Colon (tissue), 2 donors: ENCODE data around the gene ZNF516.
"Not testable (repeated sequence)": the region's sequence is repeated elsewhere in the genome, so short reads cannot be mapped to it uniquely, and the experiment has no call there.

Experiments
- FAIRE-seq: peaks from 2 replicates; lab custom pipeline; 2012; peaks lifted over from hg19 to GRCh38; lab: Jason Lieb, UNC
- donor health status: control.
- donor health status: control.

ZNF516 gene

DNA sequence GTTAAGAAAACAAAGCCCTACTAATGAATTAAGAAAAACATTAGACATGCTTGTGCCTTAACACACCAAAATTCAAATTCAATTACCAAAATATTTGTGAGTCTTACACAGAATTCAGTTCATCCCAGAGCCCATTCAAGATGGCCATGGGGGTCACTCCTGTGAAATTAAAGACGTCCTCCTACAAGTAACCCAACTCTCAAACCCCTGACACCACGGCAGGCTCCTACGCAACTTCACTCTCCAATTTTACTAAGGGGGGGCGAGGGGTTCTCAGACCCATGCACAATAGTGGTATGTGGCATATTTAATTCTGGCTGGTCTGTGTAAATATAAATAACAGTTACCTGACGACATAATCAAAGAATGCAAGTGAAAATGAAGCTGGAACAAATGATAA is 5.0 kb downstream of the ZNF516 start:
- no peak for FAIRE-seq

DNA sequence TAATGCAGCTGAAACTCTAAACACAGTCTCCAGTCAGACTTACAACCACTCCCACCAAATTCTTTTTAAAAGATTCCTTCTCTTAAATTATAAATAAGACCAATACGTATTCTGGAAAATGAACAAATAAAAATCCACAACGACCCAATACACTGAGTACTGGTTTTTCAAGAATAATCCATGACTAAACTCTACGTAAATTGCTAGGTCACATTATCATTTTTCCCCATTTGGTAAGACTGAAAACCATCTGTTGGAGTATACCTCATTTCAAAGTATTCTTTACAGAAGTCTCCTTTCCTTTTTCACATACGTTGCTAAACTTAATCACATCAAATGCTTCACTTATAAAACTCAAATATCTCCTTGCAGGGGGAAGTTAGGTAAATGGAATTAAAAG is 6.0 kb downstream of the ZNF516 start:
- FAIRE-seq, result peak; percentile 21

DNA sequence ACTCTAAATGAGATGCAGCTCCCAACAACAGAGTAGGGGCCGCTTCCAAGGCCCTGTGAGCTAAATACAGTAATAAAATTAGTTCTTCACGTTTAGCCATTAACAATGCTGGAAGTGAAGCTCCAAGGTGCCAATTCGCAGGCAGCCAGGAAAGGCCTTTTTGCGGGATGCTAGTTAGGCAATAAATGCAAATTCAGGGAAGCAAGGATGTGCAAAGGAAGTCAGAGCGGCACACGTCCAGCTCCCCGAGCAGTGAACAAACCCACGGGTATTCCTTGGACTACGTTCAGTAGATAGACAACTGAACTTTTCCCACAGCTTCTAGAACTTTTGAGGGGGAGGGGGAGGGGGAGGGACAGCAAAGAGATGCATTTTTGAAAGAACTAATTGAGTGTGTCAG is 6.9 kb downstream of the ZNF516 start:
- FAIRE-seq, result no peak

DNA sequence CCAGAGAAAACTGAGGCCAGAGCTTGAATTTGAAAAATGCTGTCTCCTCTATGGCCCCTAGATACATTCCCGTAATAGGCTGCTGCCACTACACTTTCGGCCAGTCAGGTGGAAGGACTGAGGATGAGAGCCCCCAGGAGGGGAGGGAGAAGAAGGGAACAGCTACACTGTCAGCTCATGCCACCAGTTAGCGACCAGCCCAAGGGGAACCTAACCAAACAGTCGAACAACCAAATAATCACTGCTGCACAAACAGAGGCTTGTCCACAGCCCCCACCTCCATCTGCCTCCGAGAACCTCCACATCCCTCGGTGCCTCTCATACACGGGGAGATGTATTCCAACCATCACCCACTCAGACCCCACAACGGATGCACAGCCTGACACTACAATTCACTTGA is 7.3 kb downstream of the ZNF516 start:
- no peak for FAIRE-seq

DNA sequence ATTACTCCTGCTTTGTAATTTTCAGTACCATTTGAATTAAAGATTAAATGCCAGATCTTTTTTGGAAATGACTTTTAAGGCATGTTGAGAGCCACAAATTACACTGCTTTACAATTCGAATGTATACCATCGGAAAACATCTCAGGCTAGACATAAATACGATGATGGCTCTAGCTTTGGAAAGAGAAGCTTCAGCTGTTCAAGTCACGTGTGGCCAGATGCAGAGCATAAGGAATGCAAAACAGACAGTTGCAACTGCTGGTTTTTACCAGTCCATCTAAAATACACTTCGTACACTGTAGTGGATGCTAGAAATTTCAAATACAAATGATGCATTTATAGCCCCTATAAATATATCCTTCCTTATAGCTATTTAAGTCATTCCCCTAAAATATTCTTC is 8.0 kb downstream of the ZNF516 start:
- no peak for FAIRE-seq

DNA sequence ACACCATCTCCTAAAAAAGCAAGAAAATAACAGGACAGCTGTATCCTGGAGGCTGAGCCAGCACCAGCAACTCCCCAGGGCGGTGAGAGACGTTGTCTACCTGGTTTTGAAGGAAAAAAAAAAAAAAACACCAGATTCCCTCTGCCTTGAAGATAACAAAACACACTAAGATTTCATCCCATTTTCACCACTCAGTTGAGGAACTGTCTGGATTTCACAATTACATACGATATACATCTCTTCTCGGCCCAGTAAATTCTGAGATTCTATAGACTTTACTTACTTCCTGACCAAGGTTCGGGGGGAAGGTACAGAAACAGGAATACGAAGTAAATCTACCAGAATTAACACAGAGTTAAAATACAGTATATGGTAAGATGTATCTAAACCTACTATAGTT is 8.5 kb downstream of the ZNF516 start:
- no peak for FAIRE-seq

DNA sequence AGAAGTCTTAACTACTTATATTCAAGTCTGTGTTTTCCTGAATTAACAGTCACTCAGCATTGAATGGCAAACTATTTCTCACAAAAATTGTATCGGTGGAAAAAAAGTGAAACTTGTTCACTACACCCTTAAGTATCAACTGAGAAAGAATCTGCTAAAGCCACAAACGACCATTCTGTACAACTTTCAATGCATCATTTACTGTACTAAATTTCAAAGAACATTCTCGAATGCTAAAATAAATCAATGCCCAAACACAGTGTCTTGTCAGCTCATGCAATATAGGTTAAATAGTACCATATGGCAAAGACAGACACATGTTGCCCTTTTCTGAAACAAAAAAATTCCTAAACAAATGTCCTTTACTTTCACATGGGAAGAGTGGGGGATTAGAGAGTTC is 9.0 kb downstream of the ZNF516 start:
- no peak for FAIRE-seq

DNA sequence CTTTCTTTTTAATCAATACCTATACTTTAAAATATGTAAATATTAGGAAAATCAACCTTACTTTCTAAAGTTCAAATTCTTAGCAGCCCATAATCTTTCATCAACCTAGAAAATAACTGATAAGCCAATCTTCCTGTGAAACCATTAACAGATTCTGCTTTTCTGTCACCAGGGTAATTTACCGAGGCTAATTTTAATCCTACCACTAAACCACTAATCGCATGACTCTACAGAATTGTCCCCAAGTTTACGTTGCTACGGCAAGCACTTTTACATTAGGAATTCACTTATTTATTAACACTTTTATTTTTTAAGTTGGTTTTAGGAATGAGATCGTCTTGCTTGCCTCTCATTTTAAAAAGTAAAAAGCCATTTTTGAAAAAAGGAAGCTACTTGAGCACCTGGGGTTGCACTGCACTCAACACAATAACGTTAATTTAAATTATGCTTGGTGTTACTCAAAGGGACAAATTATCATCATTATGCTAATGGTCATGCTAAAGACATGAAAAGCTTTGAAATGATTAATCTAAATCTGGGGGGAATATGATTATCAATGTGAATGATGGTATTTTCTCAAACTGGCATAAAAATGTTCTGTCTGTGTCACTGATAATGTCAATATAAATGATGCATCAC is 10.2 kb downstream of the ZNF516 start:
- FAIRE-seq, result no peak

DNA sequence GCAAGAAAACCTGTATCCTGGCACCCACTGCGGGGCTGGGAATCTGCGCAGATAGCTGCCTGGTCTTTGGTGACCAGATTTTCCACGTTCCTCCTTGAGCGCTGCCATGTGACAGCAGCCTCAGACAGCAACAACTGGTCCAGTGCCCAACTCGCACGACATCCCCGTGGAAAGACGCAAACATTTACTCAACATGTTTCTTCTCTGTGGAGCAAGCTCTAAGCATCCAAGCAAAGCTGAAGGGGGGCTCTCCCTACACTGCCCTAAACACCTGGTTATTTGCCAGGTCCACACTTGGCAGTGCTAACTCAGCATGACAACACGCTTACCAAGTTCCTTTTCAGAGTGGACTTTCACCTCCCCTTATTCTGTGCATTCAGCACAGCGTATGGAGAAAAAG is 11.3 kb downstream of the ZNF516 start:
- no peak for FAIRE-seq

DNA sequence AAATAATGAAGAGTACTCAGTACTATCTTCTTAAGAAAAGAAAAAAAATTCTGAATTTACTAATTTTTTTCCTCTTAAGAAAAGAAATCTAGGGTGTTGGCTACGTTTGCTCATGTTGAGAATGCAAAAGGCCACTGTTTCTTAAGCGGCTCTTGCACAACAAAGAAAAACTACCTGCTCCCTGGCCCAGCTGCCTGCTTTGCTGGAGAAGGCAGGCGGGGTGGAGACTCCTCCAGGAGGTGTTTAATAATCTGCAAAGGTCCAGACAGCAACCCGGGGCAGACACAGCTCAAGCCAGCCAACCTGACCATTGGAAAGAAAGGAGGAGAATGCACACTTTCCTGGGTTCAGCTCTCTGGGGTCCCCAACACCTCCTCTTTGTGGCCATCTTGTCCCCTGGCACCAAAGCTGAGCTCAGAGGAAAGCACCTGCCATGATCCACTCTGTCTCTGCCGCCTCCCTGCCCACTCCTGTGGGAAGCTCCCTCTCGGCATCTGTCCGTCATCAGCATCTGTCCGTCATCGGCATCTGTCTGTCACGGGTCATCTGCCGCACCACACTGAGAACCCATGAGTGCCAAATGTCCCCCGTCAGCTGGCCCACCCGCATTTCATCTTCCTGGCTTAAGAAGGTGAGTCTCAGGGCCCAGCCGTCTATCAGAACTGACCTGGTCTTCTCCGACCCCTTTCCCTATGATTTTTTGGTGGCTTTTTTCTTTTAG is 11.9 kb downstream of the ZNF516 start:
- FAIRE-seq, result no peak

DNA sequence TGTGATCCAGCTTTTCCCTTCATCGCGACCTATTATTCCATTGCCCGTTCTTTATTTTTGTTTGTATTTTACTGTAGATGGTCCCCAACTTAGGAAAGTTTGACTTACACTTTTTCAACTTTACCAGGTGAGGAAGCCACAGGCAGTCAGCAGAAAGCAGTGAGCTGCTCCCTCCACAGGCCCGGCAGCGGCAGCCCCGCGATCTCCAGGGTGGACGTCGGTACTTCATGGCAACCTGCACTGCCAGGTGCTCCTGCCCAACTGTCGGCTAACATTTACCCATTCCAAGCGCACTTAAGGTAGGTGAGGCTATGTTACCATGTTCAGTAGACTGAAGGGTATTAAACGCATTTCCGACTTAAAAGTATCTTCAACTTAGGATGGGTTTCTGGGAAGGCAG is 12.8 kb downstream of the ZNF516 start:
- no peak for FAIRE-seq

DNA sequence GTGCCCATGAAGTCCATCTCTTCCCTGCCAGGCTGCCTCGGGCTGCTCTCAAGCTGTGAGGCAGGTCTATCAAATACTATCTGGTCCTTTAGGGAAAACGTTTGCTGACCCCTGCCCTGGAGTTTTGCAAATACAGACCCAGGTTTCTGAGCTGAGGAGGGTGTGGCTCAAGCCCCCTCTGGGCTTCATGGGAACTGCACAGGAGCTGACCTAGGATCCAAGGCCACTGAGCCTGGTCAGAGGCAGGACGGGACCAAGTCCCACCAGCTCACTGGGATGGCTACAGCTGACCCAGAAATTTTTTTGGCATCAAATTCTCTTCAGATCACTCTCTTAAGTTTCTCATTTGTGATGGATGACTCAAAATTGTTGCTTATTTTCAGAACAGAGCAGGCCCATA is 14.1 kb downstream of the ZNF516 start:
- no peak for FAIRE-seq

DNA sequence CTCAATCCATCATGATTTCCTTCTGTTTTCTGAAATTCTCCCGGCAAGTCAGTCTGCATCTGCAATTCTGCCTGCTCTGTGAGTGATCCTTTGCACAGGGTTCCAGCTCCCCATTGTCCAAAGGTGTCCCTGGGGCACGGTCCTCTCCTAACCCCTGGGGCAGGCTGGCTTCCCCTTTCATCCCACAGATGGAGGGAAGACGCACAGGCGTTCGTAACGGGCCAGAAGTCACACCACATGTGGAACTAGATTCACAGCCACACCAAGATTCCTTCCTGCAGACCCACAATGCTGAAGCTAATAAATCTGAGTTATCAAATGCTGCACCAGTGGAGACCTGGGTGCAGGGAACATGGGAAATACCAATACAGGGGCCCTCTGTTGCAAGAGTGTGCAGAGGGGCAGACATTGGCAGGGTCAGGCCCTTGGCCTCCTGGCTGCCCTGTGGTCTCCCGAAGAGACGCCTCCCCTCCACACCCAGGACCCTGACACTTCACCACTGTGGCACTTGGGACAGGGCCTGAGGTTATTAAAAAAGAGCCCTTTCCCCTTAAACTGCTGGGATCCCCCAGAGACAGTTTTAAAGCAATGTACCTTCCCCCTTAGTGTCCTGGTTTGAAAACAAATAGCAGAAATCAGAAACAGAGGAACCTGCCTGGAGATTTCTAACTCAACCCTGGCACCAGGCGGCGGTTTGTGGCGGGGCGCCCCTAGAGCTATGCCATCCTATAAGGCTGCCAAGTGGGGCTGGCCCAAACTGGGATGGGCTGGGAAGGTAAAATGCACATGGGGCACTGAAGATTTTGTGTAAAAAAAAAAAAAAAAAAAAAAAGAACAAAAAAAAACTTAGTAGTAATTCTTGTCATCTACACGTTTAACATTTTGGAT is 15.4 kb downstream of the ZNF516 start:
- FAIRE-seq, result no peak

DNA sequence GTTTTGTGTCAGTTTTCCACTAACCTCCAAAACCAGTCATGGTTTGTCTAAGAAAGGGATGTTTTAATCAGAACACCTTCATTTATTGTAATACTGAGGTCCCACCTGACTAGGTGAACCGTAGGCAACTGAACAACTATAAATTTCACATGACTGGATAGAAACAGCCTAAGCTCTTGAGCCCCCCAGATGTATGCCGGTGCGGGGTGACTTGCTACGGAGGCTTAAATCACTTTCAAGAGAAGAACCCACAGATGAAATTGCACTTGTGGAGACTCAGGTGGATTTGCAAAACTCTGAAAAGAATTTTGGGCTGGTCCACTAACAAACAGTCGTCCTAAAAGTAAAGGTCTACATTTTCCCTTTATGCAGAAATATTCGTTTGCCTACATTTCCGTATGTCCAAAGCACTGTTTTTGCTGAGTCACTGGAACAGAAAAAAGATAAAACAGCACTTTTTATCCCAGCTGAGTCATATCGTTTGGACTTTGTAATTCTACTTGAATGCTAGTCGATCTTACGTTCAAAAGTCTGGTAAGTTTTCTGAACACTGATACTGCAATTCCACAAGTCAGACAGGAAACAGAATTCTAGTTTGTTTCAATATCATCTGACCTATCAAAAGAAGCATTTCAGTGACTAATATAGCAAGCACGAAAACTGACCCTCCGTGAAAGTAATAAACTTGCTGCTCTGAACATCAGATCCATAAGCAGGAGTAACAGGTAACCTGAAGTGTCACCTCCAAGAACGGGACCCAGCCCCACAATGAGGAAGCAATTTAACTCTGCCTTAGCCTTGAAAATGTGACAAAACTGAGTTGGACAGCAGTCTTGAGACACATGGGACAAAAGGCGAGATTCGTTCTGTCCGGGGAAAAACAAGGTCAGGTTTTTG is 18.1 kb downstream of the ZNF516 start:
- FAIRE-seq, result no peak

DNA sequence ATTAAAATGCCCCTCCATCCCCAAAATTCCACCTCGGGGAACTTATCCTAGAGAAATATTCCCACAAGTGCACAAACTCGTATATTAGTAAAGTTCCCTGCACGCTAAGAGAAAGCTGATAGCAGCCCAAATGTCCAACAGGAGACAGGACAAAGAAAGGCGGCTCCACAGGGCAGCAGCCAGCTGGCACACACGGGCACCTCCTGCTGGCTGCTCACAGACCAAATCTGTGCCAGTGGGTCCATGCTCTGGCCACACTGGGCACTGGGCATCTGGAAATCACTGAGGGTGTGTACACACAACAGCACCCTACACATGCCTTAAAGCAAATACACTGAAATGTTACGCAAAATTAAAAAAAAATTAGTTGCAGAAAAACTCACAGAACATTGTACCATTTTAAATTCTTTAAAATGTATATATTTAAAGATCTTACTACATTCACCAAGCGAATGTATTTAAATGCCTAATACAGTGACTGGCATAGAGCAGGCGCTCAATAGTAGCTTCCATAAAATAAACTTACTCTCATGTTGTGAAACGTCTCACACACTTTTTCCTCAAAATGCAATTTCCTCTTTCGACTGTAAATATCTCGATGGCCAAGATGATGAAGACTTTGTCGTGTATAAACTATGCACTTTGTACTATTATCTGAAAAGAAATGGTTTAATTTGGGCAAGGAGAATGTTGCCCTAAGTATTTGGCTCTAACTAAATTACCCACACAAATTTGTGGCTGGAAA is 19.4 kb downstream of the ZNF516 start:
- FAIRE-seq, result no peak

DNA sequence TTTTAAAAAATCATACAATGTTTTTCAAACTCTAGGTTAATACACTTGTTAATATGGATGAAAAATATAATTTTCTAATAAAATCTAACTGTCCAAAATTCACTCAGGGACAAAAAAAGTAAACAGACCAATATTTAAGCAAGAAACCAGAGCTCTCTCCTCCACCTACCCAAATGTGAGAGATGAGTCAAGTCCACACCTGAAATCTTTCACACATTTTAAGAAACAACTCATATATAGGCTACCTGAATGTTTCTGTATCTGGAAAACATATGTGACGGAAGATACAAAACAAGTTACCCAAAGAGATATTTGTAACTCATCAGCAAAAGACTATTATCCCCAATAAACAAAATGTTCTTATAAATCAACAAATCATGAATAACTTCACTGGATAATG is 20.2 kb downstream of the ZNF516 start:
- no peak for FAIRE-seq

DNA sequence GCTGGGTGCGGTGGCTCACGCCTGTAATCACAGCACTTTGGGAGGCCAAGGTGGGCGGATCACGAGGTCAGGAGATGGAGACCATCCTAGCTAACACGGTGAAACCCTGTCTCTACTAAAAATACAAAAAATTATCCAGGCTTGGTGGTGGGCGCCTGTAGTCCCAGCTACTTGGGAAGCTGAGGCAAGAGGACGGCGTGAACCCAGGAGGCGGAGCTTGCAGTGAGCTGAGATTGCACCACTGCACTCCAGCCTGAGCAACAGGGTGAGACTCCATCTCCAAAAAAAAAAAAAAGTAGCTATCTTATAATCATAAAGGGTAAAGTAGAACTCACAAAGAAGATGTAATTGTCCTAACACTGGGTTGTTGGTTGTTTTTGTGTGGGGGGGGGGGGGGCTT is 21.5 kb downstream of the ZNF516 start:
- not testable (repeated sequence) for FAIRE-seq

DNA sequence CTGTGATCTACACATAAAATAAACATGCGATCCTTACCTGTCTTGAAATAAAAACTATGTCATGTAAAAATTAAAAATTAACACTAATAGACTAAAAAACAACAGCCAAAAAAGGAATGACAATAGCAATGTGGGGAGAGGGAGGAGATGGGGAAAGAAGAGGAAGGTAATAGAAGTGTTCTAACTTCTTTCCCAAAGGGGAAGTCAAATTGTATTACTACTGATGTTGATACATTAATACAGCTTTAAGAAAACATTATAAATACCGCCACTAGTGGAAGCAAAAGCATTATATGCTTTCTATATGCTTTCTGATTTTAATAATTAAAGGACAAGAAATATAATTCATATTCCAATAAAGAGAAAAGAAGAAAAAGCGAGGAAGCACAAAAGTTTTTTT is 22.2 kb downstream of the ZNF516 start:
- no peak for FAIRE-seq

DNA sequence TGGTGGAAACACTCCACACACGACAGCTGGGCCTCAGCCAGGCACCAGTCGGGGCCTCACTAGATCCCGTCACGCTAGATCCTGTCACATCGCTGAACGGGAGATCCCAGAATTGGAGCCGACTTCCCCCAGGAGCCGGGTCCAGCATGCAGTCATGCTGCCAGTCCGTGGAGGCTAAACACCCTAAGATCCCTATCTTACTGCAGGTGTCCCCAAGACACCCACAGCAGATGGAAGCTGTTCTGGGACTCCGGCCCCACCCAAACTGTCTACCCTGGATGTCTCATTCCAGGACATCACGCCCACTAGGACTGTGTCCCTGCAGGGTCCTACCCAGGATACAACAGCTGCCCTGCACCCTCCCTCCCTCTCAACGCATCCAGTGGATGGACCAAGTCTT is 23.4 kb downstream of the ZNF516 start:
- FAIRE-seq, result no peak

DNA sequence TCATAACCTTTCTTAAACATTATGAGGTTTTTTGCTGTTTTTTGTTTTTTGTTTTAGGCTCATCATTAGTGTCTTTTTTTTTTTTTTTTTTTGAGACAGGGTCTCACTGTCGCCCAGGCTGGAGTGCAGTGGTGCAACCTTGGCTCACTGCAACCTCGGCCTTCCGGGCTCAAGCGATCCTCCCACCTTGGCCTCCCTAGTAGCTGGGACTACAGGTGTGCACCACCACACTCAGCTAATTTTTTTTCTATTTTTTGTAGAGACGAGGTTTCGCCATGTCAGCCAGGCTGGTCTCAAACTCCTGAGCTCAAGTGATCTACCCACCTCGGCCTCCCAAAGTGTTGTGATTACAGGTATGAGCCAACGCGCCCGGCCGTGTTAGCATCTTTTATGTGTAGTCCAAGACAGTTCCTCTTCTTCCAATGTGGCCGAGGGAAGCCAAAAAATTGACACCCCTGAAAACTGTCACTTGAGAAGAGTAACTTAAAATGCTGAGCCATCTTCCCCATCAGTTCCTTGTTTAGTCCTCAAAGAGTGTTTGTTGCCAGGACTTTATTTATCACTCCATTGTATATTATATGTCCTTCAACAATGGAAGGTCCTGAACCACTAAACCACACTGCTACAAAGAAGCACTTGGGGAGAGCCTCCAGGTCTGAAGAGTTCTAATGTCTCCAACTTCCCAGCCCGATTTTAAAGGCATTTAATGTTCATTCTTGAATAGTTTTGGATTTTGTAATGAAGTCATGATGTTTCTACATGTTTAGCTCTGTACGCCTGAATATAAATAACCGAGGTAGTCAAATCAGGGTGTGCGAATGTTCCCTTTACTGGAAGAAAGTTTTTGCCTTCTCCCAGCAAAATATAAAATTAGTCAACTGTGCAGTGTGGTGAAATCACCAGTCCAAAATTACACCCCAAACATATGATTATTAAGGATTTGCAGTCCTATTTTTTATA is 26.4 kb downstream of the ZNF516 start:
- FAIRE-seq, result no peak
